HG02884 (cell line): ENCODE results near the gene MXD4.
"Not testable (repeated sequence)": the region's sequence is repeated elsewhere in the genome, so short reads cannot be mapped to it uniquely, and the experiment has no call there.

Experiments
- ATAC-seq: cut with Tn5 transposase; IDR thresholded peaks from one replicate; pipeline ENCODE4 v1.9.1; 2021; ENCODE audit warnings: mild to moderate bottlenecking, moderate library complexity; ENCODE audit not compliant: unreplicated experiment

MXD4 gene

GRCh38 chr4:2275546-2276251, 13.8 kb upstream of the MXD4 start:
- ATAC-seq = no peak

DNA sequence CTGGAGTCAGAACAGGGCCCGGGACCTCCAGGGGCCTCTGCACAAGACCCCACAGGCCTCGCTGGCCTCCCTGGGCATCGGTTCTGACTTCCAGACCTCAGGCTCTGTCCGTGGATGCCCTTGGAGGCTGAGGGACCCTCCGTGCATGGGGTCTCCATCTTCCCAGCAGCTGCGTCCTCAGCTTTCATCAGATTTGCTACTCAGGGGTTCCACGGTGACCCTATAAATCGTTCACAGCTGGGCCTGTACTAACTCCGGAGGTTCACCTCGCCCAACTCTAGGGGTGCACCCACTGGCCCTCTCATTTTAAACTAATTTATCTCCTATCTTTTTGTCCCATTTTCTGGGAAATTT, 13.1 kb upstream of the MXD4 start:
- ATAC-seq = not testable (repeated sequence)

DNA sequence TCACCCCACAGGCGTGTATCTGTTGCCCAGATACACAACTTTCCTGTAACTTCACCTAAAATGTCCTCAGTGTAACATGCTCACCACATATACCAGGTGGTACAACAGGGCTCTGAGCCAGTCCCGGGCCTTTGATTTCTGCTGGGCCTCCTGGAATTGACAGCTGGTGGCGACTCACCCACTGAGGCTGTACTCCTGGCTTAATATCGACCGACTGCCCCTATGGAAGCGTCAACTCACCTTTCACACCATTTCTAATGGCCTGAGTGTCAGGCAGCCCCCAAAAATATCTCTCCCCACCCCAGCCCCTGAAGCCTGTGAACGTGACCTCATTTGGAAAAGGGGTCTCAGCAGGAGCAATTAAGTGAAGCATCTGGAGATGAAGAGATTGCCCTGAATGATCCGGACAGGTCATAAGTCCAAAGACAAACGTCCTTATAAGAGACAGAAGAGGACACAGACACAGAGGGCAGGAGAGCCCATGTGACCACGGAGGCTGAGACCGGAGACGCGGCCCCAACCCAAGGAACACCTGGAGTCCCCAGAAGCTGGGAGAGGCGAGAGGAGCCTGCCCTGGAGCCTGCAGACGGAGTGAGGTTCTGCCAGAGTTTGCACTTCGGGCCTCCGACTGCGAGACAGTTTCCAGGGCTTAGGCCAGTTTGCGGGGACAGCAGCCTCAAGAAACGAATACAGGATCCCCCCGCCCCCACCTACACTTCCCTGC, 12.6 kb upstream of the MXD4 start:
- no peak for ATAC-seq

DNA sequence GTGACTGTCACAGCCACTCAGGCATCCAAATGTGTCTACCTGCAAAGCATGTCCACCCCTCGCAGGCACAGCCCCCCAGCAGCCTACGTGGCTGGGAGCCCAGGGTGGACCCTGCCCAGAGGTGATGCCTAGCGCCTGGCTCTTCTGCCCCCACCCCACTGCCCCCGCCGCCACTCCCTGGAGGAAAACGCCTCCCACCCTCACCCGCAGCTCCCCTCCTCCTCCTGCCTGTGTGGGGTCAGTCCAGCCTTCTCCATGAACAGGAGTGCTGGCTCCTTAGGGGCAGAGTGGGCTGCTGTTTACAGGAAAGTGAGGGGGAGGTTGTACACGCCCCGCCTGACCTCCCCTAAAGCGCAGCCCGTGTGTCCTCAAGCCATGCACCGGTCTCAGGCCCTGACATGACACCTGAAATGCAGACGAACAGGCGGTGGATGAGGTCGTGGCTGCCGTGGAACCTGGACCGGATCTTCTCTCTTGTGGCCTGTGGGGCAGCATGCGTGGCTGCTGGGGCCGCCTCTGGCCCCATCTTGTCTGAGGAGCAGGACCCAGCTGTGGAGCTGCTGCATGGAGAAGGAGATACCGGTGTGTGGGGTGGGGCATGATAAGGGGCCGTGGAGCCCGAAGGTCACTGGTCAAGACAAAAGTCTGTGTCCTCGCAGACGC, 11.9 kb upstream of the MXD4 start:
- no peak for ATAC-seq

DNA sequence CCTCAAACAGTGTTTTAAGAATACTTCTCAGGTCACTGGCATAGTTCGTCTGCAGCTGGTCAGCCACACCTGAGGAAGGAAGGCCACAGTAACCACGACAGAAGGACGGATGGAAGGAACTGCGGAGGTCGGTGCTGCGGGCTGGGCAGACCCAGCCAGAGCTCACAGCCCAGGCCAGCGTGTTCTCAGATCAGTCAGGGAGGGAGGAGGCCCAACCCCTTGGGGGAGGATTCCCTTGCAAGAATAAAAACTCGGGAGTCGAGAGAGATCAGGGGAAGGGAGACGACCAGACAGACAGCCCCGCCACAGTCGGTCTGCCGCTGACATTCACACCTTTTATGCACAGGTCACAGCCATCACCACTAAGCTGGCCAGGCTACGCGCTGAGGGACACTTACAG, 11.3 kb upstream of the MXD4 start:
- no peak for ATAC-seq

GRCh38 chr4:2272828-2273120, 10.9 kb upstream of the MXD4 start:
- ATAC-seq = no peak

DNA sequence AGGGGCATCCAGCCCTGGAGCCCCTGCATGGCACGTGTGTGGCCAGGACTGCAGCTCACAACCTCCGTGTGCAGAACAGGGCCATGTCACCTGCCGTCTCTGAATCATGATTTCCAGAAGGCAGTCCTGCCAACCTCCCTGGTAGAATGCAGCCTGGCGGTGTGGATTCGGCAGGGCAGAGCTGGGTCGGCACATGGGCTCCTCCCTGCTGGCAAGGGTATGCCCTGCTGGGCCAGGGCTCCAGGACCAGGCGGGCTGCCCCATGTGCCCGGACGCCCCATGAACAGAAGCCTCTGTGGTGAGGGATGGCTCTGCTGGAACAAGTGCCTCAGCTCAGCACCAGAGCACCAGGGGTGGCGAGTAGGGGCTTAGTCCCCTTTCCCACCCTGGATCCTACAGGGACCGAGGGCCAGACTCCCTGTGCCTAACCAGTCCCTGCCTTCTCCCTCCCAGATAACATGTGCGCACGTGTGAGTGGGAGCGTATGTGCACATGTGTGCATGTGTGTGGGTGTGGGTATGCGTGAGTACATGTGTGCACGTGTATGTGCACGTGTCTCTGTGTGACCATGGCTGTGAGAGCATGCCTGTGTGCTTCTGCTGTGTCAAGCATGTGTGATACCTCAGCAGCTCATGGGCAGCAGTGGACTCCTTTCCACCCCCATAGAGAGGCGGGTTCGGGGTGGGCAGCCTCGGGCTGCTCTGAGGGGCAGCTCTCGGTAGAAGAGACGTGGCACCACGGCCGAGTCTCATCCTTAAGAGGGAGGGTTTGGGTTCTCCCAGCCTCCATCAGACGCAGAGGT, 10.3 kb upstream of the MXD4 start:
- ATAC-seq = no peak

DNA sequence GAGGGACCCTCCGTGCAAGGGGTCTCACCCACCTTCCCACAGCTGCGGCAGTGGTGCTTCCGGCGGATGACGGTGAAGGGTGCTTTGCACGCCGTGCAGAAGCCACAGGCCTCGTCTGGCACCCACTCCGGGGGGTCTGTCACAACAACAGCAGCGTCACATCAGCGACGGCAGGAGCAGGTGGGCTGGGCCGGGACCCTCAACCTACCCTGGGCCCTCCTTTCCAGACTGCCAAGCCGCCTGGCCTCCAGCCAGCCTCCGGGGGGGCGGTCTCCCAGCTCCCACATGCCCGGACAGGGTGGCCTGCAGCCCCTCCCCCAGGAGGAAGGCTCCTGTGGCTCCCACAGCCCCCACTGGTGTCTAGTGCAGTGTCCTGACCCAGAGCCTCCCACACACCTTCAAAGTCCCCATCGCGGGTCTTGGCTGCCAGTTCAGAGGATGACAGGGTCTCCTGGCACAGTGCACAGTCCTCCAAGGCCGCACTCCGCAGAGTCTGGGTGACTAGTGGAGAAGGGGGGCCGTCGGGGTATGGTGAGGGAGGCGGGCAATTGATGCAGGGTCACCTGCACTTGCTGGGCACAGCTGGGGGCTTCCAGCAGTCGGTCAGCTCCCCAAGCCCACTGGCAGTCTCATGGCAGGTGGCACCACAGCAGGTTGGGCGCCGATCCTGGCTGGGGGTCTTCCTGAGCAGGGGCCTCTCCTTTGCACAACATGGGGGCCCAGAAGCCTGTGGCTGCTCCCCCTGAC, 9.5 kb upstream of the MXD4 start:
- no peak for ATAC-seq

DNA sequence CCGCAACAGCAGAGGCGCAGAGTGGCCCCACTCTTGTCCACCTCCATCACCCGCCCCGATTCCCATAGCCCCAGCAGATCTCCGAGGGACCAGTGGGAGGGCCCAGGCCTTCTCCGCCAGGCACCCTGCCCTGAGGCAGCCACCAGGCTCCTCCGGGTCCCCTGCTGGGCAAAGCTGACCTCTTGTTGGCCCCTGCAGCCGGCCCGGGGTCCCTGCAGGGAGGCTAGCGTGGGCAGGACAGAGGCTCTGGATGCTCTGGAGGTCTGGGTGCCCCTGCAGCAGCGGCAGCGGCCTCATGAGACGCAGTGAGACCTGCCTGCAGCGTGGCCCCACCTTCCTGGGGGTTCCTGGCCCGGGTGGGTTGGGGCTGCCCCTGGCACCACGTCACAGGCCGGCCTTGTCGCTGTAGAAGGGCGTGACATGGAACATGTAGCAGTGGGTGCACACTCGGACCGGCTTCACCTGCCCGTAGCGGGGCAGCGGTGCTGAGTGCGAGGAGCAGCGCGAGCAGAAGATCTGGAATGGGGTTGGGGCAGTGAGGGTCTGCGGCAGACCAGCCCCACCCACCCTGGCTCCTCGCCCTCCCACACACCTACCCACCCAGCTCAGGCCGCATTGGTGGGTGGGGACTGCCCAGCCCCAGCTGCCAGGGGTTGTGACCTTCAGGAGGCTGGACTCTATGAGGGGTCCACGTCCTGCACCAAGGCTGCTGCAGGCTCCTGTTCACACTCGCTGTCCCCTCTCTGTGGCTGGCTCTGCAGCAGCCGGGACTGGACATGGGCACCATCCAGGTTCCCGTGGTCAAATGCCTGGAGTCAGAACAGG, 8.6 kb upstream of the MXD4 start:
- ATAC-seq = no peak

DNA sequence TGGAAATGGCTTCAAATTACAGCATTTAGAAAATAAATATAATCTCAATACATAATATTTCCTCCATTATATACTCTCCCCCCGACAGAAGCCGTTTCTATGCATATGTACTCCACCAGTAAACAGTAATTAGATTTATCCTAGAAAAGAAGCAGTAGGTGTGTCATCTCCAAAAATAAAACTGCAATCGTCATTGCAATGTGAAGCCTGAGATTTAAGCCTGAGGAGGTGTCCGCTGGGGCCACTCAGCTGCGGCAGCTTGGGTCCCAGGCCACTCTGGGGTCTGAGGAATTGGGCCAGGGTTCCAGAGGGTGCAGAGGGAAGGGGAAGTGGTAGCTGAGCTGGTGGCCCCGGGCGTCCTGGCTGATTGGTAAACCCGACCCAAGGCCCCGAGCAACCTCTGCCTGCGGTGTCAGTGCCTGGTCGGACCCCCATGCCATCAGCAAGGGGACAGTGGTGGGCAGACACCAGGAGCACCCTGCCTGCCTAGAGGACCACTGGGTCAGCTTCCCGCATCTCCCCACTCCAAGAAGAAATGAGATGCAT, 7.8 kb upstream of the MXD4 start:
- ATAC-seq = no peak

DNA sequence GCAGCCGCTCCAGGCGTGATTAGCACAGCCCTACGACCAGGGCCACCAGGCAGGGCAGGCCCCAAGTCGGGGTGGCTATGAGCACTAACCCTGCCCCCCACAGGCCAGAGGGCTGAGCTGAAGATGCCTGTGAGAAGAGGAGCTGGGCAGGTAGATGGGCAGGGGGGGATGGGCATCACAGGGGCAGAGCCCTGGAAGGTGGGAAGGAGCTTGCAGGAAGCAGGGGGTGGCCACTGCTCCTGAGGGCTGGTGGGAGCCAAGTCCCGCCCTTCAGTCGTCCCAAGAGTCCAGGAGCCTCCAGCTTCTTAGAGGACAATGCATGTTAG, 7.3 kb upstream of the MXD4 start:
- no peak for ATAC-seq

- no peak for ATAC-seq
Observed at GRCh38 chr4:2268357-2269205, 6.7 kb upstream of the MXD4 start.

DNA sequence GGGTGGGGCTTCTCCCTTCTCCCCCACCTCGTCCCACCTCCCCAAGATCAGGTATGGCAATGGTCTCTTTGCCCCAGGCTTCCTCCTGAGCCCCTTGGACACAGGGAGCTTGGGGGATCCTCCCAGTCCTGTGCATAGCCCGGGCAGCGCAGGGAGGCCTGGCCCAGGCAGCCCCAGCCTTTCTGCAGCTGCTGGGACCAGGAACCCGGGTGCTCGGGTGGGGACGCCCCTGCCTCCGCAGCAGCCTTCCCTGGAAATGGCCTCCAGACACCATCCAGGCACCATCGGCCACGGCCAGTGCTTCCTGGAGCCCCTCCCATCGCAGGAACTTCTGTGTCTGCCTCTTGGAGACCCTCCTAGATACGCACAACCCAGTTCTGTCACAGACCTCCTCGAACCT, 5.9 kb upstream of the MXD4 start:
- ATAC-seq = no peak

- no peak for ATAC-seq
Observed at GRCh38 chr4:2267320-2267811, 5.5 kb upstream of the MXD4 start.

DNA sequence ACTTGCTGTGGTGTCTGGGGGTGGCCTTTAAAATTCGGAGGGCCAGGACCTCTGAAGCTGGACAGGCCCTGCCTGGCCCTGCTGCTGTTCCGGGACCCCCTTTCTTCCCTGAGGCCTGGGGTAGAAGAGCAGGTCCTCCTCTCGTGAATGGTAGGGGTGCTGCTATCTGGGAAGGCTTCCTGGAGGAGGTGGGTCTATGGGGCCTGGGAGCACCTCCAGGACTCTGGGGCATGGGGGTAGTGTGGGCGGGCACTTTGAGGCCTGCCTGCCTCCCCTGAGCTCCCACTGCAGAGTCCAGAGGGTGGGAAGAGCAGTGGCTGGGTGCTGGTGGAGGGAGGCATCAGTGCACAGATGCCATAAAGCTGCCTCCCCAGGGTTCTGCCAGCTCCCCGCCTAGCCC, 4.9 kb upstream of the MXD4 start:
- ATAC-seq = no peak

DNA sequence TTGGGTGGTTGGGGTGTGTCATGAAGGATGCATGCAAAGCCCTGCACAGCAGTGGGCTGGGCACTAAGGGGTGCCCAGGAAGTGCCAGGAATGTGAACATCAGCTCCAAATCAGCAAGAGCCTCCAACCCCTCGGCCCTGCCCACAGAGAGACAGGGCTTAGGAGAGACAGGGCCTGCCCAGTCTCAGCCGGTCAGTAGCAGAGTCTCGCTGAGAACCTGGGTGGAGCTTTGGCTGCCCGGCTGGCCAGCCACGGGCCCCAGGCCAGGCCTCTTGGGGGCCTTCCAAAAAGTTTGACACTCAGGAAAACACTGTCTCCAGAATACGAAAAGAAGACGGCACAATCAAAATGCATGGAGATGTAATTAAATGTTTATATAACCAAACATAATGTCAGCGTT, 4.3 kb upstream of the MXD4 start:
- no peak for ATAC-seq

DNA sequence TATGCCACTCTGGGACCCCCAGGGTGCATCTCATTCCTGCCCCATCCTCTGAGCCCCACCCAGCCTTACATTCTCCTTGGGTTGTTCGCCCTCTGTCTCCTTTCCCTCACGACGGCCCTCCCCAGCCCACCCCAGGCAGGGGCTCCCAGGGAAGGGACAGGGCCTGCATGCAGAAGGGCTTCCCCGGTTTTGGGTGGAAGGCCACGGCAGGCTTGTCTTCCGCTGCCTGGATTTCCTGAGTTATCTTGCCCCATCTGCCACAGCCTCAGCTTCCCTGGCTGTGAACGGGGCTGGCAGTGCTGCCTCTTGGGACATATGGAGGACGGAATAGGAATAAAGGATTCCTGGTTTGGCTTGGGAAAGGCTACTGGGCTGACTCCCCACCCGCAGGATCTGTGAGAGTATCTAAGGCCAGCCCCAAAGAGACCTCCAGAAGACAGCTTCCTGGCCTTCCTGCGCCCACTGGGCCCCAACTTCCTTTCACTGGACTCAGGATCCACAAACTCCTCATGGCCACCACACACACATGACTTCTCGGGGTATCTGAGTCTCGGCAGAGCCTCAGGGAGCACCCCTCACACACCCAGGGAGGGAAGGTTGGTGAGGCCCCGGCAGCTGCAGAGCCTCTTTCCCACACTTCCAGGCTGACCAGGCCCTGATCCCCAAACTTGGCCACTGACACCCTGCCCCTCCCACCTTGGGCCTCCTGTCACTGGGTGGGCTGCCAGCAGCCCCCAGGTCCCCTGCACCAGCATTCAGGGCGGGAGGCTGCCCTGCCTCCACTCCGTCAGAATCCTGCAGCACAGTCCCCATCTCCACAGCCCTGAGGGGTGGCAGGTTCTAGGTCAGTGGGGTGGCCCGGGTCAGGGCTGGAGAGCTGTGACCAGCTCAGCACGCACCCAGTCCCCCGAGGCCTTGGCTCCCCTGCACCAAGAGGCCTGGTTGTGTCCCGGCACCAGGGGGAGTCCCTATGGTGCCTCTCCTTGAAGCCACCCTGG, 3.5 kb upstream of the MXD4 start:
- no peak for ATAC-seq
